Nephron (organoid): ENCODE data around the gene GNPTAB.

Experiments
- H3K27ac Mint-ChIP-seq, 3 experiments: 2 replicates each; pipeline ENCODE4 v1.8.0; 2020; ENCODE audit warnings: mixed read lengths in 3 of 3, mild to moderate bottlenecking in 2 of 3, moderate library complexity in 1 of 3
- H3K27me3 Mint-ChIP-seq: 2 replicates; pipeline ENCODE4 v1.8.0; 2021; ENCODE audit warnings: low read depth, mild to moderate bottlenecking, moderate library complexity, mixed read lengths
- H3K36me3 Mint-ChIP-seq: 2 replicates; pipeline ENCODE4 v1.8.0; 2020; ENCODE audit warnings: low read depth, mixed read lengths
- H3K4me1 Mint-ChIP-seq: 2 replicates; pipeline ENCODE4 v1.8.0; 2020; ENCODE audit warnings: mixed read lengths
- H3K4me3 Mint-ChIP-seq, 3 experiments: 2 replicates each; pipeline ENCODE4 v1.8.0; 2020; ENCODE audit warnings: mild to moderate bottlenecking in 3 of 3, mixed read lengths in 3 of 3, moderate library complexity in 2 of 3
- H3K9me3 Mint-ChIP-seq: 2 replicates; pipeline ENCODE4 v1.8.0; 2020; ENCODE audit warnings: mixed read lengths
- CTCF ChIP-seq, 3 experiments: fragments of 200-600 bp; sonication (generic); IDR thresholded peaks; one replicate each; pipeline ENCODE4 v1.5.0; 2021; ENCODE audit warnings: antibody characterized with exemption in 3 of 3; ENCODE audit not compliant: unreplicated experiment in 3 of 3

GNPTAB gene

GRCh38 chr12:101854747-101855146 is 24.0 kb upstream of the GNPTAB start:
- H3K9me3 Mint-ChIP-seq: no peaks in the 10 kb centered on the region

GRCh38 chr12:101852998-101853397 is 22.2 kb upstream of the GNPTAB start:
- Mint-ChIP-seq H3K4me3 (no peak overlapping the region), H3K9me3 (no peaks in the 10 kb centered on the region), H3K27ac (no peak overlapping the region), H3K27me3 (no peaks in the 10 kb centered on the region), H3K4me1 (peaks cover 15% of the 10 kb centered on the region), H3K36me3 (no peaks in the 10 kb centered on the region)
- no peak for TF ChIP-seq CTCF (IDR thresholded peaks at IDR 0.05; ENCODE audit: unreplicated experiment in 3 of 3)

More at GRCh38 chr12:101854747-101855146, 24.0 kb upstream of the GNPTAB start:
- no peaks in the 10 kb centered on the region for H3K36me3 Mint-ChIP-seq
- H3K27ac Mint-ChIP-seq: peak overlapping the region; percentile 58 to 97 (median 94)
- H3K27me3 Mint-ChIP-seq: no peaks in the 10 kb centered on the region
- peaks cover 15% of the 10 kb centered on the region for H3K4me1 Mint-ChIP-seq
- no peak overlapping the region for H3K4me3 Mint-ChIP-seq
- no peak for TF ChIP-seq CTCF (IDR thresholded peaks at IDR 0.05; ENCODE audit: unreplicated experiment in 3 of 3)

GRCh38 chr12:101850199-101850598 is 19.4 kb upstream of the GNPTAB start:
- H3K4me3 Mint-ChIP-seq: no peak overlapping the region
- no peak for TF ChIP-seq CTCF (IDR thresholded peaks at IDR 0.05; ENCODE audit: unreplicated experiment in 3 of 3)
- no peak overlapping the region for H3K27ac Mint-ChIP-seq
- H3K9me3 Mint-ChIP-seq: no peaks in the 10 kb centered on the region
- H3K36me3 Mint-ChIP-seq: no peaks in the 10 kb centered on the region
- H3K27me3 Mint-ChIP-seq: no peaks in the 10 kb centered on the region
- H3K4me1 Mint-ChIP-seq: peaks cover 5% of the 10 kb centered on the region

GRCh38 chr12:101847325-101847724 is 16.6 kb upstream of the GNPTAB start:
- Mint-ChIP-seq H3K27ac (no peak overlapping the region), H3K4me1 (no peaks in the 10 kb centered on the region), H3K36me3 (no peaks in the 10 kb centered on the region), H3K27me3 (no peaks in the 10 kb centered on the region), H3K4me3 (no peak overlapping the region), H3K9me3 (no peaks in the 10 kb centered on the region)
- no peak for TF ChIP-seq CTCF (IDR thresholded peaks at IDR 0.05; ENCODE audit: unreplicated experiment in 3 of 3)

GRCh38 chr12:101845137-101845711 is 14.5 kb upstream of the GNPTAB start:
- Mint-ChIP-seq H3K4me1 (no peaks in the 10 kb centered on the region), H3K4me3 (no peak overlapping the region), H3K27ac (peak overlapping the region in 1 of 3 experiments; percentile 46), H3K36me3 (no peaks in the 10 kb centered on the region), H3K27me3 (no peaks in the 10 kb centered on the region), H3K9me3 (no peaks in the 10 kb centered on the region)
- TF ChIP-seq CTCF (IDR thresholded peaks at IDR 0.05; ENCODE audit: unreplicated experiment in 3 of 3): no peak

- H3K27ac Mint-ChIP-seq: no peak overlapping the region
These were observed 10.3 kb upstream of the GNPTAB start for GRCh38 chr12:101841069-101841468.

More at GRCh38 chr12:101841069-101841468, 10.3 kb upstream of the GNPTAB start:
- Mint-ChIP-seq H3K36me3 (no peaks in the 10 kb centered on the region), H3K4me1 (no peaks in the 10 kb centered on the region), H3K9me3 (no peaks in the 10 kb centered on the region), H3K4me3 (no peak overlapping the region), H3K27me3 (no peaks in the 10 kb centered on the region)
- no peak for TF ChIP-seq CTCF (IDR thresholded peaks at IDR 0.05; ENCODE audit: unreplicated experiment in 3 of 3)
